Trophoblast cell (in vitro differentiated cells and primary cell): ENCODE data around the gene LRFN5.

Experiments used
- DNase-seq, 2 donors: peaks; one replicate each; pipeline ENCODE4 v3.0.0-alpha.2; 2016
- H2AFZ ChIP-seq: 2 replicates; pipeline ENCODE4 v1.6.1; 2013; ENCODE audit warnings: low read length, moderate library complexity, mild to moderate bottlenecking; ENCODE audit not compliant: insufficient read depth, poor library complexity
- H2AK5ac ChIP-seq: 2 replicates; pipeline ENCODE4 v1.6.1; 2013; ENCODE audit warnings: mild to moderate bottlenecking, low read length
- H2BK120ac ChIP-seq: 2 replicates; pipeline ENCODE4 v1.6.1; 2013; ENCODE audit warnings: low read length, mild to moderate bottlenecking, moderate library complexity; ENCODE audit not compliant: insufficient read depth, poor library complexity
- H2BK12ac ChIP-seq: 2 replicates; pipeline ENCODE4 v1.6.1; 2013; ENCODE audit warnings: mild to moderate bottlenecking, low read length, moderate library complexity
- H2BK5ac ChIP-seq: 2 replicates; pipeline ENCODE4 v1.6.1; 2013; ENCODE audit warnings: low read length, low read depth, moderate library complexity, mild to moderate bottlenecking; ENCODE audit not compliant: poor library complexity
- H3K14ac ChIP-seq: 2 replicates; pipeline ENCODE4 v1.6.1; 2013; ENCODE audit warnings: mild to moderate bottlenecking, low read length
- H3K18ac ChIP-seq: 2 replicates; pipeline ENCODE4 v1.6.1; 2013; ENCODE audit warnings: mild to moderate bottlenecking, low read length
- H3K23ac ChIP-seq: 2 replicates; pipeline ENCODE4 v1.6.1; 2013; ENCODE audit warnings: low read length
- H3K27ac ChIP-seq: 2 replicates; pipeline ENCODE4 v1.5.1; 2013; ENCODE audit warnings: low read depth, mild to moderate bottlenecking, inconsistent platforms, low read length, moderate library complexity
- H3K27me3 ChIP-seq: 2 replicates; pipeline ENCODE4 v1.6.1; 2013; ENCODE audit warnings: inconsistent platforms, mild to moderate bottlenecking, low read length, moderate library complexity; ENCODE audit not compliant: insufficient read depth
- H3K36me3 ChIP-seq, 2 experiments: 1 replicate in 1 of 2; 2 replicates in 1 of 2; pipeline ENCODE4 v1.6.1; 2013; ENCODE audit warnings: low read length in 2 of 2, mild to moderate bottlenecking in 2 of 2, moderate library complexity in 1 of 2; ENCODE audit not compliant: insufficient read depth in 2 of 2, control insufficient read depth in 1 of 2
- H3K4ac ChIP-seq: 2 replicates; pipeline ENCODE4 v1.6.1; 2013; ENCODE audit warnings: low read depth, mild to moderate bottlenecking, low read length, moderate library complexity
- H3K4me1 ChIP-seq, 2 experiments: 1 replicate in 1 of 2; 2 replicates in 1 of 2; pipeline ENCODE4 v1.6.1; 2013; ENCODE audit warnings: low read length in 2 of 2, mild to moderate bottlenecking in 2 of 2, moderate library complexity in 1 of 2; ENCODE audit not compliant: insufficient read depth in 2 of 2, control insufficient read depth in 1 of 2
- H3K4me2 ChIP-seq: 2 replicates; pipeline ENCODE4 v1.6.1; 2013; ENCODE audit warnings: inconsistent platforms, mild to moderate bottlenecking, low read length, moderate library complexity
- H3K4me3 ChIP-seq: 2 replicates; pipeline ENCODE4 v1.5.1; 2013; ENCODE audit warnings: mild to moderate bottlenecking, low read depth, low read length, inconsistent platforms
- H3K79me1 ChIP-seq: one replicate; pipeline ENCODE4 v1.6.1; 2013; ENCODE audit warnings: low read length
- H3K79me2 ChIP-seq: 2 replicates; pipeline ENCODE4 v1.6.1; 2013; ENCODE audit warnings: low read length, mild to moderate bottlenecking; ENCODE audit not compliant: control insufficient read depth, insufficient read depth, poor library complexity
- H3K9ac ChIP-seq: 2 replicates; pipeline ENCODE4 v1.6.1; 2013; ENCODE audit warnings: mild to moderate bottlenecking, low read length
- H3K9me3 ChIP-seq: 2 replicates; pipeline ENCODE4 v1.6.1; 2013; ENCODE audit warnings: low read depth, mild to moderate bottlenecking, control low read depth, inconsistent platforms, low read length; ENCODE audit not compliant: insufficient read depth
- H4K12ac ChIP-seq: 2 replicates; pipeline ENCODE4 v1.6.1; 2013; ENCODE audit warnings: low read depth, mild to moderate bottlenecking, low read length, moderate library complexity
- H4K8ac ChIP-seq: 2 replicates; pipeline ENCODE4 v1.6.1; 2013; ENCODE audit warnings: low read depth, mild to moderate bottlenecking, low read length, moderate library complexity
- H4K91ac ChIP-seq: one replicate; pipeline ENCODE4 v1.6.1; 2013; ENCODE audit warnings: low read depth, mild to moderate bottlenecking, low read length, moderate library complexity
- WGBS: extraction: QIAGEN DNeasy Blood & Tissue Kit; methylation state at CpG from one replicate; pipeline ENCODE4 v1.1.7; 2013; ENCODE audit warnings: missing lambda C conversion rate; ENCODE audit not compliant: insufficient read length, insufficient coverage; ENCODE audit errors: extremely low coverage; 5-methylcytosine and 5-hydroxymethylcytosine counted together

LRFN5 gene

GRCh38 chr14:41699486-41699885 is 92.8 kb downstream of the LRFN5 start:
- no peak overlapping the region for H3K4me3 ChIP-seq
- no peaks in the 10 kb centered on the region for H3K27me3 ChIP-seq
- no peak overlapping the region for H3K14ac ChIP-seq
- no peak overlapping the region for H2AK5ac ChIP-seq
- WGBS: no CpG with 5 or more reads among the region's 3 CpGs
- H3K4me2 ChIP-seq: no peak overlapping the region
- no peak overlapping the region for H4K8ac ChIP-seq
- no peaks in the 10 kb centered on the region for H3K79me2 ChIP-seq
- no peak overlapping the region for H3K23ac ChIP-seq
- no peak overlapping the region for H2BK12ac ChIP-seq
- H3K18ac ChIP-seq: no peak overlapping the region
- no peak overlapping the region for H2BK5ac ChIP-seq
- H3K4ac ChIP-seq: no peak overlapping the region
- H3K79me1 ChIP-seq: no peaks in the 10 kb centered on the region
- H3K9ac ChIP-seq: no peak overlapping the region
- no peak for DNase-seq
- no peak overlapping the region for H4K12ac ChIP-seq
- no peaks in the 10 kb centered on the region for H3K36me3 ChIP-seq
- no peak overlapping the region for H3K27ac ChIP-seq
- no peak overlapping the region for H2AFZ ChIP-seq
- H3K9me3 ChIP-seq: no peaks in the 10 kb centered on the region
- no peak overlapping the region for H2BK120ac ChIP-seq
- no peak overlapping the region for H4K91ac ChIP-seq
- H3K4me1 ChIP-seq: no peaks in the 10 kb centered on the region

GRCh38 chr14:41718477-41719166 is 111.9 kb downstream of the LRFN5 start:
- peaks cover 2% of the 10 kb centered on the region for H3K9me3 ChIP-seq
- H2AFZ ChIP-seq: no peak overlapping the region
- no peak overlapping the region for H3K27ac ChIP-seq
- no peak overlapping the region for H3K14ac ChIP-seq
- no peak overlapping the region for H4K8ac ChIP-seq
- H3K4me2 ChIP-seq: no peak overlapping the region
- no peak overlapping the region for H3K4ac ChIP-seq
- H2BK12ac ChIP-seq: no peak overlapping the region
- H3K27me3 ChIP-seq: no peaks in the 10 kb centered on the region
- no CpG with 5 or more reads among the region's 5 CpGs for WGBS
- H3K18ac ChIP-seq: no peak overlapping the region
- H4K12ac ChIP-seq: no peak overlapping the region
- H3K9ac ChIP-seq: no peak overlapping the region
- H2BK5ac ChIP-seq: no peak overlapping the region
- H2AK5ac ChIP-seq: no peak overlapping the region
- no peak overlapping the region for H2BK120ac ChIP-seq
- no peaks in the 10 kb centered on the region for H3K79me1 ChIP-seq
- H3K79me2 ChIP-seq: no peaks in the 10 kb centered on the region
- peaks cover 0 to 5% of the 10 kb centered on the region in 2 experiments for H3K4me1 ChIP-seq
- no peaks in the 10 kb centered on the region for H3K36me3 ChIP-seq
- no peak overlapping the region for H3K4me3 ChIP-seq
- H4K91ac ChIP-seq: no peak overlapping the region
- DNase-seq: no peak
- H3K23ac ChIP-seq: no peak overlapping the region

DNA sequence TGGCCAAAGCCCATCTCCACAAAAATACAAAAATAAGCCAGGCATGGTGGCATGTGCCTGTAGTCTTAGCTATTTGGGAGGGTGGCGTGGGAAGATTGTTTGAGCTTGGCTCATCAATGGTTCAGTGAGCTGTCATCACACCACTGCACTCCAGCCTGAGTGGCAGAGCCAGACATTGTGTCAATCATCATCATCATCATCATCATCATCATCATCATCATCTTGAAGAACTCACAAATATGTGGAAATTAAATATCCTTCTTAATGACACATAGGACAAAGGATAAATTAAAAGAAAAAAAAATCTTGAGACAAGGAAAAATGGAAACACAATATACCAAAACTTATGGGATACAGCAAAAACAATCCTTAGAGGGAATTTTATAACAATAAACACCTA is 132.5 kb downstream of the LRFN5 start:
- WGBS: no CpG with 5 or more reads among the region's 1 CpG
- no peak overlapping the region for H3K4ac ChIP-seq
- no peaks in the 10 kb centered on the region for H3K9me3 ChIP-seq
- H2BK12ac ChIP-seq: no peak overlapping the region
- H3K27me3 ChIP-seq: no peaks in the 10 kb centered on the region
- DNase-seq: no peak
- no peak overlapping the region for H2AFZ ChIP-seq
- H3K27ac ChIP-seq: no peak overlapping the region
- H2BK5ac ChIP-seq: no peak overlapping the region
- H4K12ac ChIP-seq: no peak overlapping the region
- no peak overlapping the region for H4K8ac ChIP-seq
- no peak overlapping the region for H4K91ac ChIP-seq
- H2BK120ac ChIP-seq: no peak overlapping the region
- no peak overlapping the region for H3K9ac ChIP-seq
- no peak overlapping the region for H3K4me2 ChIP-seq
- H3K23ac ChIP-seq: no peak overlapping the region
- no peaks in the 10 kb centered on the region for H3K36me3 ChIP-seq
- H3K4me3 ChIP-seq: no peak overlapping the region
- no peaks in the 10 kb centered on the region for H3K79me1 ChIP-seq
- H3K18ac ChIP-seq: no peak overlapping the region
- no peaks in the 10 kb centered on the region for H3K4me1 ChIP-seq
- H2AK5ac ChIP-seq: no peak overlapping the region
- H3K79me2 ChIP-seq: no peaks in the 10 kb centered on the region
- H3K14ac ChIP-seq: no peak overlapping the region

- no peak overlapping the region for H2BK5ac ChIP-seq
- no peaks in the 10 kb centered on the region for H3K36me3 ChIP-seq
- no peaks in the 10 kb centered on the region for H3K27me3 ChIP-seq
- H2BK120ac ChIP-seq: no peak overlapping the region
- WGBS: no CpG with 5 or more reads among the region's 2 CpGs
- H2AK5ac ChIP-seq: no peak overlapping the region
- no peak overlapping the region for H4K91ac ChIP-seq
- H4K8ac ChIP-seq: no peak overlapping the region
- no peaks in the 10 kb centered on the region for H3K4me1 ChIP-seq
- no peak overlapping the region for H3K27ac ChIP-seq
- no peak overlapping the region for H3K4ac ChIP-seq
- H3K14ac ChIP-seq: no peak overlapping the region
- no peak overlapping the region for H3K4me2 ChIP-seq
- no peak overlapping the region for H2AFZ ChIP-seq
- H4K12ac ChIP-seq: no peak overlapping the region
- H3K18ac ChIP-seq: no peak overlapping the region
- DNase-seq: no peak
- H3K79me2 ChIP-seq: no peaks in the 10 kb centered on the region
- H3K9ac ChIP-seq: no peak overlapping the region
- no peak overlapping the region for H3K4me3 ChIP-seq
- H2BK12ac ChIP-seq: no peak overlapping the region
- H3K23ac ChIP-seq: no peak overlapping the region
- H3K9me3 ChIP-seq: no peaks in the 10 kb centered on the region
- H3K79me1 ChIP-seq: no peaks in the 10 kb centered on the region
Observed at GRCh38 chr14:41743140-41743539, 136.5 kb downstream of the LRFN5 start.
